WTC11 (cell line): ENCODE measurements around the gene PRR18.

Experiments used
- CTCF ChIP-seq: fragments of 200-600 bp; IDR thresholded peaks from 2 replicates; pipeline ENCODE4 v1.8.0; 2022; ENCODE audit warnings: antibody characterized with exemption
- ETV6 ChIP-seq: sonication (generic); formaldehyde crosslinking; IDR thresholded peaks from 2 replicates; pipeline ENCODE4 v1.8.1; 2022; ENCODE audit warnings: mild to moderate bottlenecking, missing genetic modification reagents
- HMGXB4 ChIP-seq: sonication (generic); formaldehyde crosslinking; IDR thresholded peaks from 2 replicates; pipeline ENCODE4 v1.8.1; 2023; ENCODE audit warnings: mild to moderate bottlenecking, moderate library complexity, missing genetic modification reagents
- JUN ChIP-seq: sonication (generic); formaldehyde crosslinking; IDR thresholded peaks from 2 replicates; pipeline ENCODE4 v1.8.0; 2023; ENCODE audit warnings: mild to moderate bottlenecking, missing genetic modification reagents
- MAX ChIP-seq: sonication (generic); formaldehyde crosslinking; IDR thresholded peaks from 2 replicates; pipeline ENCODE4 v1.8.0; 2022; ENCODE audit warnings: mild to moderate bottlenecking, missing genetic modification reagents
- USF2 ChIP-seq: sonication (generic); formaldehyde crosslinking; IDR thresholded peaks from 2 replicates; pipeline ENCODE4 v1.8.1; 2023; ENCODE audit warnings: mild to moderate bottlenecking, missing genetic modification reagents, moderate library complexity

GRCh38 chr6:166293731-166294584, 14.2 kb downstream of the PRR18 start:
- no peak for TF ChIP-seq CTCF
- TF ChIP-seq USF2: no peak
- no peak for TF ChIP-seq ETV6
- TF ChIP-seq HMGXB4: no peak
- TF ChIP-seq MAX (CRISPR knock-in tag): no peak
- TF ChIP-seq JUN (CRISPR knock-in tag): no peak
